CD14-positive monocyte (primary cell): ENCODE data around the gene SLC16A12. TPM values are rescaled to one million over a fixed set of nuclear protein-coding genes. Genes with fewer than 3 reads are reported as not detected.
A peak's percentile ranks its signal among the peaks of the same experiment; 100 is the strongest.

Source experiments
- DNase-seq, 3 donors: peaks; one replicate each; pipeline ENCODE4 v3.0.0-alpha.2; 2011 to 2022
- H2AFZ ChIP-seq: 2 replicates; pipeline ENCODE4 v1.6.0; 2012; ENCODE audit warnings: mild to moderate bottlenecking, low read depth, low read length, inconsistent platforms; ENCODE audit not compliant: insufficient read depth, poor library complexity, severe bottlenecking
- H3K27ac ChIP-seq, 2 donors: 1 replicate in 1 of 2; 2 replicates in 1 of 2; pipeline ENCODE4 v1.5.1; 2012 to 2013; ENCODE audit warnings: low read length in 2 of 2, control low read depth in 1 of 2, inconsistent platforms in 1 of 2, low read depth in 1 of 2, mild to moderate bottlenecking in 1 of 2
- H3K27me3 ChIP-seq, 2 donors: one replicate each; pipeline versions ENCODE4 v1.6.0 to v1.6.1; 2011 to 2013; ENCODE audit warnings: low read length in 2 of 2; ENCODE audit not compliant: control insufficient read depth in 2 of 2, insufficient read depth in 2 of 2
- H3K36me3 ChIP-seq, 2 donors: replicated peaks in 1 of 2; 1 replicate in 1 of 2; 2 replicates in 1 of 2; pipeline versions ENCODE4 v1.5.1 to v1.6.1; 2012 to 2013; ENCODE audit warnings: low read length in 2 of 2, control low read depth in 1 of 2, inconsistent platforms in 1 of 2, mild to moderate bottlenecking in 1 of 2; ENCODE audit not compliant: insufficient read depth in 2 of 2, control insufficient read depth in 1 of 2
- H3K4me1 ChIP-seq, 2 donors: 1 replicate in 1 of 2; 2 replicates in 1 of 2; pipeline versions ENCODE4 v1.5.1 to v1.6.1; 2012 to 2013; ENCODE audit warnings: low read length in 2 of 2, control low read depth in 1 of 2, inconsistent platforms in 1 of 2, mild to moderate bottlenecking in 1 of 2, moderate library complexity in 1 of 2; ENCODE audit not compliant: insufficient read depth in 2 of 2, control insufficient read depth in 1 of 2
- H3K4me2 ChIP-seq: replicated peaks from 2 replicates; pipeline ENCODE3; 2012; ENCODE audit warnings: low read length, moderate library complexity, mild to moderate bottlenecking; ENCODE audit not compliant: poor library complexity, severe bottlenecking; ENCODE audit errors: extremely low read depth
- H3K4me3 ChIP-seq, 3 experiments: fragments of 200-600 bp in 1 of 3; sonication (generic) in 1 of 3; replicated peaks in 1 of 3; 1 replicate in 2 of 3; 2 replicates in 1 of 3; pipeline ENCODE4 v1.5.1; 2011 to 2013; ENCODE audit warnings: low read length in 3 of 3, mild to moderate bottlenecking in 3 of 3, control low read depth in 2 of 3, low read depth in 2 of 3, inconsistent platforms in 1 of 3, moderate library complexity in 1 of 3
- H3K79me2 ChIP-seq: 2 replicates; pipeline ENCODE4 v1.6.0; 2012; ENCODE audit warnings: mild to moderate bottlenecking, control low read depth, inconsistent platforms, low read length, moderate library complexity; ENCODE audit not compliant: insufficient read depth
- H3K9ac ChIP-seq: 2 replicates; pipeline ENCODE4 v1.6.0; 2017; ENCODE audit warnings: low read length, mild to moderate bottlenecking; ENCODE audit not compliant: insufficient read depth, poor library complexity, severe bottlenecking
- H3K9me3 ChIP-seq, 2 donors: replicated peaks in 1 of 2; 1 replicate in 1 of 2; 2 replicates in 1 of 2; pipeline versions ENCODE4 v1.5.1 to v1.6.1; 2012 to 2013; ENCODE audit warnings: low read length in 2 of 2, control low read depth in 1 of 2; ENCODE audit not compliant: control insufficient read depth in 1 of 2, insufficient read depth in 1 of 2
- H4K20me1 ChIP-seq: 2 replicates; pipeline ENCODE4 v1.6.0; 2012; ENCODE audit warnings: mild to moderate bottlenecking, low read length, control low read depth, moderate library complexity; ENCODE audit not compliant: insufficient read depth
- H3K27ac Mint-ChIP-seq, 7 donors: one replicate each; pipeline ENCODE4 v1.8.0; 2020; ENCODE audit warnings: mild to moderate bottlenecking in 7 of 7, mixed read lengths in 7 of 7, moderate library complexity in 6 of 7, inconsistent platforms in 2 of 7
- H3K27me3 Mint-ChIP-seq, 3 donors: one replicate each; pipeline ENCODE4 v1.8.0; 2021 to 2022; ENCODE audit warnings: low read depth in 3 of 3, mild to moderate bottlenecking in 3 of 3, mixed read lengths in 3 of 3, moderate library complexity in 3 of 3, inconsistent platforms in 1 of 3
- H3K36me3 Mint-ChIP-seq, 2 donors: one replicate each; pipeline ENCODE4 v1.8.0; 2020; ENCODE audit warnings: mixed read lengths in 2 of 2, inconsistent platforms in 1 of 2, mild to moderate bottlenecking in 1 of 2
- H3K4me1 Mint-ChIP-seq: one replicate; pipeline ENCODE4 v1.8.0; 2020; ENCODE audit warnings: mild to moderate bottlenecking, mixed read lengths
- H3K4me3 Mint-ChIP-seq, 2 donors: one replicate each; pipeline ENCODE4 v1.8.0; 2020; ENCODE audit warnings: mild to moderate bottlenecking in 2 of 2, mixed read lengths in 2 of 2, moderate library complexity in 1 of 2
- H3K9me3 Mint-ChIP-seq, 7 donors: one replicate each; pipeline ENCODE4 v1.8.0; 2020 to 2022; ENCODE audit warnings: mixed read lengths in 7 of 7, mild to moderate bottlenecking in 6 of 7, moderate library complexity in 6 of 7, inconsistent platforms in 2 of 7
- CTCF ChIP-seq: fragments of 200-600 bp; IDR thresholded peaks from one replicate; pipeline ENCODE4 v1.8.0; 2022; ENCODE audit warnings: antibody characterized with exemption, mild to moderate bottlenecking
- WGBS: methylation state at CpG from one replicate; pipeline ENCODE4 v1.1.5; 2013; ENCODE audit warnings: missing lambda C conversion rate; ENCODE audit not compliant: insufficient coverage; 5-methylcytosine and 5-hydroxymethylcytosine counted together
- intact Hi-C, 2 donors: fragments of 100-400 bp; cut with micrococcal nuclease; formaldehyde crosslinking; loops; one replicate each; pipeline versions ENCODE4 v1.15.0 to v1.15.1; 2023
- polyA plus RNA-seq, 3 donors: library from polyadenylated mRNA; depleted of rRNA in 1 of 3; unstranded in 2 of 3; stranded (reverse) in 1 of 3; fragments of 300-500 nt in 2 of 3; fragments of >200 nt in 1 of 3; fragmentation: Illumina TruSeq in 2 of 3; gene quantifications; 1 replicate in 2 of 3; 2 replicates in 1 of 3; pipeline ENCODE4 v1.2.3, GENCODE V29; 2012 to 2021

SLC16A12 gene
- polyA plus RNA-seq, 3 donors: 0.04 TPM; not detected in 2

DNA sequence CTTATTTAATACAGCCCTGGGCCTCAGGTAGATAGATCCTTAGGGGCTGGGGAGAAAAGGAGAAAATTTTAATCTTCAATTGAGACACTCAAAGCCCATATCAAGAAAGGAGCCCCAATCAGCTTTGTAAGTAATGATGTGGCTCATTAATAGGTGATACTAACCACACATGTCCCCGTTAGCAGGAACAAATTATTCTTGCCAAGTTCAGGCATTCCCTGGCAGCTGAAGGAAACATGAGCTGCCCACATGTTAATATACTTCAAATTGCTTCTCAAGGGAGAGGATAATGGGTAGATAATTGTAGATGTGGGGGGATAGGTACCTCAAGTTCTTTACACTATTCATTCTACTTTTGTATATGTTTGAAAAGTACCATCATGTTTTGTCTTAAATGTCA is 106.5 kb downstream of the SLC16A12 start:
- Mint-ChIP-seq H3K27me3 (peaks cover 2 to 3% (median 2%) of the 10 kb centered on the region in 3 donors), H3K4me3 (no peak overlapping the region), H3K9me3 (no peaks in the 10 kb centered on the region), H3K27ac (no peak overlapping the region), H3K36me3 (no peaks in the 10 kb centered on the region), H3K4me1 (no peaks in the 10 kb centered on the region)
- no peaks in the 10 kb centered on the region for H3K36me3 ChIP-seq
- H2AFZ ChIP-seq: no peak overlapping the region
- no peak overlapping the region for H3K9ac ChIP-seq
- TF ChIP-seq CTCF: no peak
- H3K9me3 ChIP-seq: no peaks in the 10 kb centered on the region
- intact Hi-C loops: loop anchor here (10.0 kb wide), 2 partner anchors 136 to 276 kb away; partner anchors contain the start of gene KIF20B (in 1 of the 2)
- H3K4me2 ChIP-seq: no peak overlapping the region
- no peaks in the 10 kb centered on the region for H3K27me3 ChIP-seq
- no peaks in the 10 kb centered on the region for H3K79me2 ChIP-seq
- no peaks in the 10 kb centered on the region for H3K4me1 ChIP-seq
- H3K4me3 ChIP-seq: no peak overlapping the region
- WGBS: no CpG with 5 or more reads among the region's 1 CpG
- no peak overlapping the region for H3K27ac ChIP-seq
- no peak for DNase-seq
- no peaks in the 10 kb centered on the region for H4K20me1 ChIP-seq

- DNase-seq: no peak
- Mint-ChIP-seq H3K9me3 (no peaks in the 10 kb centered on the region), H3K27me3 (peaks cover 0 to 2% (median 1%) of the 10 kb centered on the region in 3 donors), H3K4me3 (no peak overlapping the region), H3K27ac (peak overlapping the region in 1 of 7 donors; percentile 43), H3K36me3 (no peaks in the 10 kb centered on the region), H3K4me1 (no peaks in the 10 kb centered on the region)
- H3K4me2 ChIP-seq: no peak overlapping the region
- H3K4me1 ChIP-seq: no peaks in the 10 kb centered on the region
- H3K27me3 ChIP-seq: no peaks in the 10 kb centered on the region
- TF ChIP-seq CTCF: no peak
- no peaks in the 10 kb centered on the region for H3K9me3 ChIP-seq
- no peak overlapping the region for H3K4me3 ChIP-seq
- no CpG with 5 or more reads among the region's 4 CpGs for WGBS
- intact Hi-C loops: loop anchor here (10.0 kb wide), 2 partner anchors 137 to 277 kb away; partner anchors contain the start of gene KIF20B (in 1 of the 2)
- no peaks in the 10 kb centered on the region for H3K36me3 ChIP-seq
- H3K9ac ChIP-seq: no peak overlapping the region
- H2AFZ ChIP-seq: no peak overlapping the region
- H3K79me2 ChIP-seq: no peaks in the 10 kb centered on the region
- H4K20me1 ChIP-seq: peaks cover 3% of the 10 kb centered on the region
- H3K27ac ChIP-seq: no peak overlapping the region
These were observed 107.8 kb downstream of the SLC16A12 start for GRCh38 chr10:89427629-89428028.
